ENCODE data around the gene SERPINB8. TPM values are rescaled to one million over a fixed set of nuclear protein-coding genes. Genes with fewer than 3 reads are reported as not detected.

The SERPINB8 gene
- total and polyA plus RNA-seq, 9 of the 15 experiments (the other 6 are each of a cell fraction or from before 2014, with no cell fraction given), result 0.05 to 0.19 (median 0.09) TPM

GRCh38 chr18:63969942-63970808, at the start of gene SERPINB8 (continued):
- no peak for TF ChIP-seq NEUROD1 (IDR thresholded peaks at IDR 0.05; ENCODE audit: borderline replicate concordance, low read depth, low read length, partially characterized antibody)
- TF ChIP-seq SMARCB1 (IDR thresholded peaks at IDR 0.05; ENCODE audit: insufficient read length, low read depth), result no peak
- no peak for TF ChIP-seq SRF (CRISPR knock-in tag; IDR thresholded peaks at IDR 0.05)
- no peak for TF ChIP-seq SOX6 (IDR thresholded peaks at IDR 0.05)
- no peak for TF ChIP-seq MEF2A (IDR thresholded peaks at IDR 0.05; ENCODE audit: control insufficient read depth, low read depth, low read length)
- no peak for TF ChIP-seq FOXK2 (conservative IDR thresholded peaks at IDR 0.05 in 1 of 2, IDR thresholded peaks at IDR 0.05 in 1 of 2; ENCODE audit: low read depth in 2 of 2)
- no peak for TF ChIP-seq TFE3 (CRISPR knock-in tag; IDR thresholded peaks at IDR 0.05)
- 0 out of 2 replicates have a peak, but pooled peaks have one; percentile 10 for TF ChIP-seq JUN (IDR thresholded peaks at IDR 0.05; ENCODE audit: borderline replicate concordance, low read depth, low read length)
- TF ChIP-seq JUN (CRISPR knock-in tag; IDR thresholded peaks at IDR 0.05; ENCODE audit: borderline replicate concordance), result no peak
- no peak for TF ChIP-seq SRSF9 (IDR thresholded peaks at IDR 0.05; ENCODE audit: borderline replicate concordance, low read depth, low read length)
- TF ChIP-seq RBM14 (IDR thresholded peaks at IDR 0.05; ENCODE audit: borderline replicate concordance, insufficient read depth, low read depth, low read length), result no peak
- TF ChIP-seq ZNF764 (CRISPR knock-in tag; IDR thresholded peaks at IDR 0.05; ENCODE audit: low read depth), result no peak
- no peak for TF ChIP-seq PHF21A (IDR thresholded peaks at IDR 0.05; ENCODE audit: borderline replicate concordance, low read depth)
- peak; percentile 54; the same call in 1 of the 2 replicates for TF ChIP-seq JUND (IDR thresholded peaks at IDR 0.05; ENCODE audit: borderline replicate concordance, low read depth, low read length)
- TF ChIP-seq JUND (tag; IDR thresholded peaks at IDR 0.05; ENCODE audit: borderline replicate concordance, low read depth, low read length), result no peak; the same call in 2 of the 3 replicates
- TF ChIP-seq ATF2 (CRISPR knock-in tag; IDR thresholded peaks at IDR 0.05), result no peak
- TF ChIP-seq TSC22D4 (tag; IDR thresholded peaks at IDR 0.05), result no peak
- peak in 1 of 2 experiments; percentile 74; a peak in 2 of 4 replicates for TF ChIP-seq ZNF639 (CRISPR knock-in tag; conservative IDR thresholded peaks at IDR 0.05 in 1 of 2, IDR thresholded peaks at IDR 0.05 in 1 of 2)
- TF ChIP-seq ZNF253 (CRISPR knock-in tag; conservative IDR thresholded peaks at IDR 0.05), result no peak
- no peak for TF ChIP-seq WHSC1 (IDR thresholded peaks at IDR 0.05; ENCODE audit: low read length)
- no peak for TF ChIP-seq ARHGAP35 (IDR thresholded peaks at IDR 0.05; ENCODE audit: partially characterized antibody)
- TF ChIP-seq ZNF584 (CRISPR knock-in tag; IDR thresholded peaks at IDR 0.05; ENCODE audit: low read depth), result 0 out of 2 replicates have a peak, but pooled peaks have one; percentile 45
